GM10266 (cell line): ENCODE data around the gene CENPP.

Experiments
- DNase-seq: peaks from one replicate; pipeline ENCODE4 v3.0.0; 2012; ENCODE audit errors: extremely low spot score
- TF ChIP-seq, protein P1 (sequence below): IDR thresholded peaks from 2 replicates; pipeline ENCODE4 v1.5.1; 2012; ENCODE audit warnings: mild to moderate bottlenecking, low read depth; ENCODE audit not compliant: control insufficient read depth, insufficient read depth; ENCODE audit errors: missing control alignments

CENPP gene

DNA sequence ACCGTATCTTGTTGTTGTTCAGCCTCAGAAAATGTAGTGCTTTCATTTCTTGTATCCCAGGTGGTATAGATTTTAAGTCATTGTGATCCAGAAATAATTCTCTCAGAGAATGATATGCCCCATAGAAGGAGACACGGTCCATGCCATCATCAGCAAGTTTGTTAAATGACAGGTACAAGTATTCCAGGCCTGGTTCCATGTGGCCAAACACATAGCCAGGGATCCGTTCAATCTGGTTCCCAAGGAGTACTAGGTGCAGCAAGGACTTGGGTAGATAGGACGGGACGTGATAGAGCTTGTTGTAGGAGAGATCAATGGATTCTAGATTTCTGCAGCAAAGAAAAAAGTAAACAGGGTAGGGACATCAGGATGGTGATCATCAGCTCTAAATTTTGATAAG, 175.0 kb downstream of the CENPP start:
- TF ChIP-seq, protein P1, sequence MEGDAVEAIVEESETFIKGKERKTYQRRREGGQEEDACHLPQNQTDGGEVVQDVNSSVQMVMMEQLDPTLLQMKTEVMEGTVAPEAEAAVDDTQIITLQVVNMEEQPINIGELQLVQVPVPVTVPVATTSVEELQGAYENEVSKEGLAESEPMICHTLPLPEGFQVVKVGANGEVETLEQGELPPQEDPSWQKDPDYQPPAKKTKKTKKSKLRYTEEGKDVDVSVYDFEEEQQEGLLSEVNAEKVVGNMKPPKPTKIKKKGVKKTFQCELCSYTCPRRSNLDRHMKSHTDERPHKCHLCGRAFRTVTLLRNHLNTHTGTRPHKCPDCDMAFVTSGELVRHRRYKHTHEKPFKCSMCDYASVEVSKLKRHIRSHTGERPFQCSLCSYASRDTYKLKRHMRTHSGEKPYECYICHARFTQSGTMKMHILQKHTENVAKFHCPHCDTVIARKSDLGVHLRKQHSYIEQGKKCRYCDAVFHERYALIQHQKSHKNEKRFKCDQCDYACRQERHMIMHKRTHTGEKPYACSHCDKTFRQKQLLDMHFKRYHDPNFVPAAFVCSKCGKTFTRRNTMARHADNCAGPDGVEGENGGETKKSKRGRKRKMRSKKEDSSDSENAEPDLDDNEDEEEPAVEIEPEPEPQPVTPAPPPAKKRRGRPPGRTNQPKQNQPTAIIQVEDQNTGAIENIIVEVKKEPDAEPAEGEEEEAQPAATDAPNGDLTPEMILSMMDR = no peak
- DNase-seq = no peak

GRCh38 chr9:92501671-92502393, 176.1 kb downstream of the CENPP start:
- peak; percentile 15 for DNase-seq
- TF ChIP-seq, protein P1 = peak; percentile 33

DNA sequence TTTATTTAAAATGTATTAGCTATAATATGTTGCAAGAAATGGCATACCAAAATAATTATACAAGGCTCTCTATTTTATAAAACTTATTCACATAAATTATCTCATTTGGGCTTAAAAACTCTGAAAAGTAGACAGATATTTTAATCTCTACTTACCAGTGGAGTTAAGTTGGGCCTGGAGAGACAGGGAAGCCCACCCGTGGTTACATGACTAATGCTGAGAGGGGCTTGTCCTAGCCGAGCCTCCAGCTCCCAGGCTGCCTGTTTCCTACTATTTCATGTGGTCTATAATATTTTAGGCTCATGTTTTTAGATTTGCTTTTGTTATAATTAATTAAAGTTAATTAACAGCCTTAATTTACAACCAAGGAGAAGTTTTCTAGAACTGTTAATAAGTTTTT, 177.4 kb downstream of the CENPP start:
- TF ChIP-seq, protein P1 = no peak
- no peak for DNase-seq

GRCh38 chr9:92504881-92505280, 179.1 kb downstream of the CENPP start:
- TF ChIP-seq, protein P1 = no peak
- no peak for DNase-seq

DNA sequence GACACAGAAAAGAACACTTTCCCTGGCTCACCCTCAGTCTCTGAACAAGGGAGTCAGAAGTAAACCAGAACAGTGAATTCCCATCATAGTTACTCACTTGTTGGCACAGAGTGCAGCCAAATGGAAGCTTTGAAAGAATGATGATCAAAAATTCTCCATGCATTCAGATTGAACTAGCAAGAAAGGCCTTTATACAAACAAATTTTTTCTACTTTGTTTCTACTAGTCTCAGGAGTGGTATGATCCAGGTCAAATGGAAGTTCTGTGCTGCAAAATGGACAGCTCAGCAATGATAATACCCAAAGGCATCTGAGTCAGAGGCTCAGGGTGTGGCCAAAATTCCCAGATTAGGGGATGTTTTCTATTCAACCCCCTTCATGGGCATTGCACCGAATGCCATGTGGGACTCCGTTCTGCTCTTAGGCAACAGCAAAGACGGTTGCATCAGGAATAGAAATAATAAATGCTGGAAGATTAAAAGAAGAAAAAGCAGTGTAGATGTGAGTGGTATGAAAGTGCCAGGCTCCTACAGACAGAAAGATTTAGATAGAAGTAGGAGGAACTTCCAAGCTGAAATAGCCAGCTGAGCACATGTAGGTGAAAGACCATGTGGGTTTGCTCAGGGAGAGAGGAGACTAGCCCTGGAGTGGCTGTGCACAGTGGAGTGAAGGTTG, 180.6 kb downstream of the CENPP start:
- TF ChIP-seq, protein P1 = no peak
- DNase-seq = no peak

- TF ChIP-seq, protein P1 = no peak
- no peak for DNase-seq
These were observed 181.3 kb downstream of the CENPP start for GRCh38 chr9:92507005-92507404.

GRCh38 chr9:92507496-92507895, 181.7 kb downstream of the CENPP start:
- DNase-seq = no peak
- TF ChIP-seq, protein P1 = no peak
